Measurements from ENCODE around the gene MTHFD2L. TPM values are rescaled to one million over a fixed set of nuclear protein-coding genes. Genes with fewer than 3 reads are reported as not detected.

Gene MTHFD2L
- total and polyA plus RNA-seq, 3 donors from 2014 or later: 14.8 to 44.1 (median 29.1) TPM

GRCh38 chr4:74307170-74307569 is 149.3 kb downstream of the MTHFD2L start:
- 86 to 98% methylated on average over 1 of the region's 1 CpG for WGBS, 2 donors

GRCh38 chr4:74308215-74308614 is 150.3 kb downstream of the MTHFD2L start, which contains the start of gene EPGN:
EPGN (plus strand) TSS chr4:74308470; CDS start chr4:74308534, 64 bp downstream.
- intact Hi-C loops (cut with DNase I; ENCODE audit: low total_unique reads): no loop called here
- no peaks in the 10 kb centered on the region for H3K36me3 ChIP-seq (ENCODE audit: low read depth, missing control alignments)
- no peak for DNase-seq

More at GRCh38 chr4:74307170-74307569, 149.3 kb downstream of the MTHFD2L start:
- no peak for TF ChIP-seq POLR2A (IDR thresholded peaks at IDR 0.05)
- TF ChIP-seq CTCF (IDR thresholded peaks at IDR 0.05): no peak
- H3K4me1 ChIP-seq: no peaks in the 10 kb centered on the region
- no peak overlapping the region for H3K27ac ChIP-seq
- H3K36me3 ChIP-seq (ENCODE audit: low read depth, missing control alignments): no peaks in the 10 kb centered on the region
- intact Hi-C loops (cut with DNase I; ENCODE audit: low total_unique reads): no loop called here
- no peak overlapping the region for H3K4me3 ChIP-seq
- no peak for DNase-seq
- H3K9me3 ChIP-seq: no peaks in the 10 kb centered on the region
- no peaks in the 10 kb centered on the region for H3K27me3 ChIP-seq

GRCh38 chr4:74309223-74309622 is 151.3 kb downstream of the MTHFD2L start:
- H3K36me3 ChIP-seq (ENCODE audit: low read depth, missing control alignments): no peaks in the 10 kb centered on the region
- no peak for DNase-seq
- intact Hi-C loops (cut with DNase I; ENCODE audit: low total_unique reads): no loop called here
- no peaks in the 10 kb centered on the region for H3K9me3 ChIP-seq
- no peak overlapping the region for H3K4me3 ChIP-seq
- no peak for TF ChIP-seq POLR2A (IDR thresholded peaks at IDR 0.05)
- no peak for TF ChIP-seq CTCF (IDR thresholded peaks at IDR 0.05)
- H3K27me3 ChIP-seq: no peaks in the 10 kb centered on the region
- H3K4me1 ChIP-seq: no peaks in the 10 kb centered on the region
- H3K27ac ChIP-seq: no peak overlapping the region

More at GRCh38 chr4:74308215-74308614, 150.3 kb downstream of the MTHFD2L start, which contains the start of gene EPGN:
- 79 to 81% methylated on average over 5 of the region's 5 CpGs for WGBS, 2 donors
- Histone ChIP-seq H3K4me1 (no peaks in the 10 kb centered on the region), H3K27ac (no peak within 1 kb of the TSS), H3K4me3 (no peak within 1 kb of the TSS), H3K9me3 (no peaks in the 10 kb centered on the region), H3K27me3 (no peaks in the 10 kb centered on the region)
- no peak for TF ChIP-seq POLR2A (IDR thresholded peaks at IDR 0.05)
- TF ChIP-seq CTCF (IDR thresholded peaks at IDR 0.05): no peak

- Histone ChIP-seq H3K27ac (no peak overlapping the region), H3K4me3 (no peak overlapping the region), H3K4me1 (no peaks in the 10 kb centered on the region), H3K36me3 (ENCODE audit: low read depth, missing control alignments) (no peaks in the 10 kb centered on the region), H3K9me3 (no peaks in the 10 kb centered on the region), H3K27me3 (no peaks in the 10 kb centered on the region)
- DNase-seq: peak; percentile 47
- peak; percentile 10 to 37 (median 18) for TF ChIP-seq CTCF (IDR thresholded peaks at IDR 0.05)
- TF ChIP-seq POLR2A (IDR thresholded peaks at IDR 0.05): no peak
- intact Hi-C loops (cut with DNase I; ENCODE audit: low total_unique reads): no loop called here
- WGBS, 2 donors: 39 to 45% methylated on average over 4 of the region's 4 CpGs
Observed at GRCh38 chr4:74311696-74312313, 153.9 kb downstream of the MTHFD2L start.

GRCh38 chr4:74314329-74314728 is 156.4 kb downstream of the MTHFD2L start:
- no peaks in the 10 kb centered on the region for H3K4me1 ChIP-seq
- no peak for DNase-seq
- 86 to 100% methylated on average over 2 of the region's 2 CpGs for WGBS, 2 donors
- no peak overlapping the region for H3K27ac ChIP-seq
- intact Hi-C loops (cut with DNase I; ENCODE audit: low total_unique reads): no loop called here
- H3K4me3 ChIP-seq: no peak overlapping the region
- no peaks in the 10 kb centered on the region for H3K36me3 ChIP-seq (ENCODE audit: low read depth, missing control alignments)
- H3K9me3 ChIP-seq: no peaks in the 10 kb centered on the region
- TF ChIP-seq CTCF (IDR thresholded peaks at IDR 0.05) (no peak), POLR2A (IDR thresholded peaks at IDR 0.05) (no peak)
- H3K27me3 ChIP-seq: no peaks in the 10 kb centered on the region

All from testis (tissue), 3 donors.